Glomerular endothelial cell (primary cell): ENCODE measurements around the gene PPY. TPM values are rescaled to one million over a fixed set of nuclear protein-coding genes. Genes with fewer than 3 reads are reported as not detected.
"Not testable (repeated sequence)": the region's sequence is repeated elsewhere in the genome, so short reads cannot be mapped to it uniquely, and the experiment has no call there.

Experiments
- DNase-seq: peaks from one replicate; pipeline ENCODE4 v3.0.0-alpha.2; 2011; ENCODE audit warnings: low read depth, low spot score; ENCODE audit errors: extremely low read depth
- total RNA-seq: library from RNA; depleted of rRNA; stranded (reverse); fragments of >200 nt; gene quantifications from 2 replicates; pipeline ENCODE4 v1.2.3, GENCODE V29; 2015

PPY gene
- not detected in 2 replicates for total RNA-seq

- DNase-seq = no peak
Observed at GRCh38 chr17:43942051-43942685, at the start of gene PPY. Gene PPY, minus strand, starts transcription at chr17:43942476. Its CDS starts 822 bp downstream, at chr17:43941654.

- DNase-seq = no peak
Observed at GRCh38 chr17:43988301-43988700, 46.0 kb upstream of the PPY start.

GRCh38 chr17:43987131-43988021, 45.1 kb upstream of the PPY start:
- DNase-seq = no peak

GRCh38 chr17:43986225-43986981, 44.1 kb upstream of the PPY start:
- no peak for DNase-seq

GRCh38 chr17:43984521-43984920, 42.2 kb upstream of the PPY start:
- no peak for DNase-seq

GRCh38 chr17:43983515-43984411, 41.5 kb upstream of the PPY start:
- no peak for DNase-seq

- no peak for DNase-seq
Observed at GRCh38 chr17:43983196-43983514, 40.9 kb upstream of the PPY start.

- no peak for DNase-seq
Observed at GRCh38 chr17:43982171-43982570, 39.9 kb upstream of the PPY start.

GRCh38 chr17:43979671-43980070, 37.4 kb upstream of the PPY start:
- DNase-seq = no peak

GRCh38 chr17:43979011-43979410, 36.7 kb upstream of the PPY start:
- no peak for DNase-seq

GRCh38 chr17:43978078-43978477, 35.8 kb upstream of the PPY start:
- DNase-seq = no peak

GRCh38 chr17:43976963-43977837, 34.9 kb upstream of the PPY start:
- DNase-seq = no peak

- DNase-seq = no peak
Observed at GRCh38 chr17:43975898-43976297, 33.6 kb upstream of the PPY start.

GRCh38 chr17:43974382-43975266, 32.3 kb upstream of the PPY start:
- DNase-seq = no peak

GRCh38 chr17:43972444-43973212, 30.4 kb upstream of the PPY start:
- not testable (repeated sequence) for DNase-seq

- not testable (repeated sequence) for DNase-seq
Observed at GRCh38 chr17:43971436-43971835, 29.2 kb upstream of the PPY start.

- no peak for DNase-seq
Observed at GRCh38 chr17:43970366-43970765, 28.1 kb upstream of the PPY start.
